Body of pancreas (tissue), 4 donors: ENCODE measurements around the gene ADK.

ENCODE experiments used
- CTCF ChIP-seq, 7 experiments: fragments of 450-650 bp in 4 of 7; fragments of 200-600 bp in 3 of 7; sonication (generic) in 3 of 7; IDR thresholded peaks; one replicate each; pipeline ENCODE4 v1.5.1; 2016 to 2019; ENCODE audit warnings: antibody characterized with exemption in 7 of 7
- POLR2A ChIP-seq, 3 donors: fragments of 450-650 bp; IDR thresholded peaks; one replicate each; pipeline ENCODE4 v1.6.1; 2016; ENCODE audit warnings: antibody characterized with exemption in 3 of 3, mild to moderate bottlenecking in 2 of 3

- TF ChIP-seq CTCF (IDR thresholded peaks at IDR 0.05) (no peak), POLR2A (IDR thresholded peaks at IDR 0.05) (no peak)
These were observed 9.0 kb downstream of the ADK start for GRCh38 chr10:74160013-74160412.
